Astrocyte of the cerebellum (primary cell): ENCODE measurements around the gene SDK2.

Experiments
- DNase-seq: peaks from one replicate; pipeline ENCODE4 v3.0.0-alpha.2; 2011; ENCODE audit warnings: low read depth
- H3K4me3 ChIP-seq: 2 replicates; pipeline ENCODE4 v1.5.1; 2011; ENCODE audit warnings: mild to moderate bottlenecking, low read depth, low read length, moderate library complexity
- in situ Hi-C: cut with HindIII; loops from 2 replicates; pipeline ENCODE4 v1.10.0; 2017; ENCODE audit warnings: low sequenced_read_pairs
- TF ChIP-seq, protein P1 (sequence below): IDR thresholded peaks from 2 replicates; pipeline ENCODE4 v1.5.1; 2012; ENCODE audit warnings: low read length, low read depth, moderate library complexity, mild to moderate bottlenecking; ENCODE audit errors: missing control alignments

SDK2 gene

GRCh38 chr17:73534209-73534909, 109.9 kb downstream of the SDK2 start:
- no peak overlapping the region for H3K4me3 ChIP-seq
- no peak for DNase-seq
- in situ Hi-C loops = no loop called here
- TF ChIP-seq, protein P1, sequence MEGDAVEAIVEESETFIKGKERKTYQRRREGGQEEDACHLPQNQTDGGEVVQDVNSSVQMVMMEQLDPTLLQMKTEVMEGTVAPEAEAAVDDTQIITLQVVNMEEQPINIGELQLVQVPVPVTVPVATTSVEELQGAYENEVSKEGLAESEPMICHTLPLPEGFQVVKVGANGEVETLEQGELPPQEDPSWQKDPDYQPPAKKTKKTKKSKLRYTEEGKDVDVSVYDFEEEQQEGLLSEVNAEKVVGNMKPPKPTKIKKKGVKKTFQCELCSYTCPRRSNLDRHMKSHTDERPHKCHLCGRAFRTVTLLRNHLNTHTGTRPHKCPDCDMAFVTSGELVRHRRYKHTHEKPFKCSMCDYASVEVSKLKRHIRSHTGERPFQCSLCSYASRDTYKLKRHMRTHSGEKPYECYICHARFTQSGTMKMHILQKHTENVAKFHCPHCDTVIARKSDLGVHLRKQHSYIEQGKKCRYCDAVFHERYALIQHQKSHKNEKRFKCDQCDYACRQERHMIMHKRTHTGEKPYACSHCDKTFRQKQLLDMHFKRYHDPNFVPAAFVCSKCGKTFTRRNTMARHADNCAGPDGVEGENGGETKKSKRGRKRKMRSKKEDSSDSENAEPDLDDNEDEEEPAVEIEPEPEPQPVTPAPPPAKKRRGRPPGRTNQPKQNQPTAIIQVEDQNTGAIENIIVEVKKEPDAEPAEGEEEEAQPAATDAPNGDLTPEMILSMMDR = no peak

- H3K4me3 ChIP-seq = no peak overlapping the region
- no peak for DNase-seq
- in situ Hi-C loops = no loop called here
- TF ChIP-seq, protein P1 = no peak
Observed at GRCh38 chr17:73533781-73534180, 110.5 kb downstream of the SDK2 start.

DNA sequence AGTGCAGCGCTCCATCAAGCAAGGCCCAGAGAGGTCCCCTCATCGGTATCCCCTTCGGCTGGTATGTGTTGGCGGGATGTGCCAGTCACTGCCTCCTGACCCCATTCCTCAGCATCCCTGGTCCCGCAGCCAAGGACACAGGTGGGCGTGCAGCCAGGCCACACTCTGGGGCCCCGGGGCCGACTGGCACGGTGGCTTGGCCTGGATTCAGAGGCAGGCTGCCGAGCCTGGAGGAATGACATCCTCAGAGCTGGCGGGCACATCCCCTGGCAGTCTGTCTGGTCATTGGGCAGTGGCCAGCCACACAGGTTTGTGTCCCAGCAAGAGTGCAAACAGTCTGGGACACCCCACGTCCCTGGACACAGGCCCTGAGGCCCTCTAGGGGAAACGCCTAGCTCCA, 111.1 kb downstream of the SDK2 start:
- in situ Hi-C loops = no loop called here
- no peak overlapping the region for H3K4me3 ChIP-seq

DNA sequence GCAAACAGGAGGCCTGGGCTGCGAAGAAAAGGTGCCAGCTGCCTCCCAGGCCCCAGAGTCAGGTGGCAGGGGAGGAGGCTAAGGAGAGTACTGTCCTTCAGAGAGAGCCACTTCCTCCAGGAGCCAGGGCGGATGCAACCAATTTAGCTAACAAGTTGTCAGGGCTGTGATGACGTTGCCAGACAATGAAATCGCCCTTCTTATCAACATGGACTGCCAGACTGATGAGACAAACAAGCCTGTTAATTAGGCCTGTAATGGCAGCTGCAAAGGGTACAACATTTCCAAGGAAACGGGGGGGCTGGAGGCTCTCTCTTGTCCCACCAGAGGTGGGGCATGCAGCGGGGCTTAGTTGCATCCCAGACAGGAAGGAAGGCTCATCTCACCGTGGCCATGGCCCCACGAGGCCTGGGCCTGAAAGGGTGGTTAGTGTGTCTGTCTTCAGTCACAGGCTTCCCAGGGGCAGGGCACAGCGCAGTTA, 111.8 kb downstream of the SDK2 start:
- DNase-seq = no peak
- TF ChIP-seq, protein P1 = no peak
- in situ Hi-C loops = no loop called here
- no peak overlapping the region for H3K4me3 ChIP-seq

More for the DNA sequence above, 111.1 kb downstream of the SDK2 start:
- TF ChIP-seq, protein P1 = no peak
- DNase-seq = no peak

DNA sequence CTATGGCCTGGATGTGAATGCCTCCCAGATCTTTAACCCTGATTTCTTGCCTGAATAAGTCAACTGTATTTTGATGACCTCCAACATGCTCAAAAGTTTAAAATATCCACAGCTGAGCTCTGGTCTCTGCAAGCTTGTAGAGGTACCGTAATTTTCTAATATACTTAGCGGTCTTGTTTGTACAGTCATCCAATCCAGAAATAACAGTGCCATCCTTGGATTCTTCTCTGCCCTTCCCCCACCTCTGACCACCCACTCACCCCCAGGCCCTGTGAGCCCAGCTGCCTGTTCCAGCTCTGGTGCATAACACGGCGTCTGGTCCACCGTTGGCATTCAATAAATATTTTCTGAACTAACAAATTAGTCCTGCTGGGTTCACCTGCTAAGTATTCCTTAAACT, 113.1 kb downstream of the SDK2 start:
- TF ChIP-seq, protein P1 = no peak
- H3K4me3 ChIP-seq = no peak overlapping the region
- no peak for DNase-seq
- in situ Hi-C loops = no loop called here

- TF ChIP-seq, protein P1 = no peak
- no peak for DNase-seq
- in situ Hi-C loops = no loop called here
- H3K4me3 ChIP-seq = no peak overlapping the region
Observed at GRCh38 chr17:73528679-73529078, 115.6 kb downstream of the SDK2 start.
